GM18502 (cell line): ENCODE results near the gene THAP11.
"Not testable (repeated sequence)": the region's sequence is repeated elsewhere in the genome, so short reads cannot be mapped to it uniquely, and the experiment has no call there.

ENCODE experiments used
- ATAC-seq: cut with Tn5 transposase; IDR thresholded peaks from one replicate; pipeline ENCODE4 v1.9.1; 2021; ENCODE audit warnings: mild to moderate bottlenecking; ENCODE audit not compliant: unreplicated experiment, poor library complexity

Gene THAP11

GRCh38 chr16:67860589-67861398 is 18.7 kb downstream of the THAP11 start:
- ATAC-seq = no peak

GRCh38 chr16:67861877-67862276 is 19.8 kb downstream of the THAP11 start:
- no peak for ATAC-seq

GRCh38 chr16:67862623-67863583 is 20.8 kb downstream of the THAP11 start:
- ATAC-seq = no peak

GRCh38 chr16:67864044-67864443 is 21.9 kb downstream of the THAP11 start:
- ATAC-seq = not testable (repeated sequence)

- ATAC-seq = no peak
Measured at GRCh38 chr16:67864594-67864993, 22.5 kb downstream of the THAP11 start.

- no peak for ATAC-seq
Measured at GRCh38 chr16:67865318-67865717, 23.2 kb downstream of the THAP11 start.

- no peak for ATAC-seq
Measured at GRCh38 chr16:67868290-67868689, 26.2 kb downstream of the THAP11 start.

- no peak for ATAC-seq
Measured at GRCh38 chr16:67869653-67870052, 27.5 kb downstream of the THAP11 start.

- no peak for ATAC-seq
Measured at GRCh38 chr16:67871256-67871655, 29.1 kb downstream of the THAP11 start.

GRCh38 chr16:67872131-67872630 is 30.1 kb downstream of the THAP11 start:
- ATAC-seq = no peak

- ATAC-seq = peak; percentile 82
Measured at GRCh38 chr16:67872631-67873434, 30.7 kb downstream of the THAP11 start, which contains the start of gene EDC4. Gene EDC4, plus strand, starts transcription at chr16:67873052. Its CDS starts 210 bp downstream, at chr16:67873262.

GRCh38 chr16:67873435-67874370 is 31.6 kb downstream of the THAP11 start:
- ATAC-seq = peak; percentile 3

- ATAC-seq = no peak
Measured at GRCh38 chr16:67874372-67874771, 32.3 kb downstream of the THAP11 start.

GRCh38 chr16:67877064-67877463 is 34.9 kb downstream of the THAP11 start:
- no peak for ATAC-seq

- no peak for ATAC-seq
Measured at GRCh38 chr16:67878232-67878631, 36.1 kb downstream of the THAP11 start.

GRCh38 chr16:67878846-67879245 is 36.7 kb downstream of the THAP11 start:
- ATAC-seq = no peak

GRCh38 chr16:67879462-67879861 is 37.3 kb downstream of the THAP11 start:
- ATAC-seq = no peak

GRCh38 chr16:67879936-67880335 is 37.8 kb downstream of the THAP11 start:
- ATAC-seq = no peak

- ATAC-seq = no peak
Measured at GRCh38 chr16:67880584-67880983, 38.5 kb downstream of the THAP11 start.
